ENCODE data around the gene FETUB.
"Not testable (repeated sequence)": the region's sequence is repeated elsewhere in the genome, so short reads cannot be mapped to it uniquely, and the experiment has no call there.

The FETUB gene

GRCh38 chr3:186613637-186614265, 26.4 kb upstream of the FETUB start:
- no peak for DNase-seq (ENCODE audit: low read depth in 2 of 2)

DNA sequence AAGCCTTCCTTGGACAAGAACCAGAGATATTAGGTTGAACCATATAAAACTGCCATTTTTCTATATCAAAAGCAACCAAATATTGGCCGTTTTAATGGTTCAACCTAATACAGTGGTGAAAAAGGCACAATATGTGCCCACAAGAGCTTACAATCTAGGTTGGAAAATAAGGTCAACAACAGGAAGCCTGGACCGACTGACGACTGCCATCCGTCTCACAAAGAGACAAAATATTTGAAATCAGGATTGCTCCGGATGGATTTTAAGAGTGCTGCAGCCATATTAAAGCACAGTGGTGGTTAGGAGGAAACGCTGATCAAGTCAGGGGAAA, 26.0 kb upstream of the FETUB start:
- no peak for DNase-seq (ENCODE audit: low read depth in 2 of 2)

- DNase-seq (ENCODE audit: low read depth in 2 of 2) = peak; percentile 29 to 32
Measured at GRCh38 chr3:186614597-186615483, 25.4 kb upstream of the FETUB start.

DNA sequence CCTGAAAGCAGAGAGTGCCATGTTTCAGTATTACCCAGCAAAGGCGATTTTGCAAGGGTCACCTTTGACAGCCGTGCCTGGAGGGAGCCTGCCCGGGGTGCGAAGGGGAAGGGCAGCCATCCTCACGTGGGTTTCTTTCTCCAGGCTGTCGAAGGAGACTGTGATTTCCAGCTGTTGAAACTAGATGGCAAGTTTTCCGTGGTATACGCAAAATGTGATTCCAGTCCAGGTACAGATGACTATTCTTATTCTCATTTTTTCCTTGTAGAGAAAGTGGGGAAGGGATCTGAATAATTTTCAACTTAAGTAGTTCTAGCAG, 23.9 kb upstream of the FETUB start:
- DNase-seq (ENCODE audit: low read depth in 2 of 2) = no peak

DNA sequence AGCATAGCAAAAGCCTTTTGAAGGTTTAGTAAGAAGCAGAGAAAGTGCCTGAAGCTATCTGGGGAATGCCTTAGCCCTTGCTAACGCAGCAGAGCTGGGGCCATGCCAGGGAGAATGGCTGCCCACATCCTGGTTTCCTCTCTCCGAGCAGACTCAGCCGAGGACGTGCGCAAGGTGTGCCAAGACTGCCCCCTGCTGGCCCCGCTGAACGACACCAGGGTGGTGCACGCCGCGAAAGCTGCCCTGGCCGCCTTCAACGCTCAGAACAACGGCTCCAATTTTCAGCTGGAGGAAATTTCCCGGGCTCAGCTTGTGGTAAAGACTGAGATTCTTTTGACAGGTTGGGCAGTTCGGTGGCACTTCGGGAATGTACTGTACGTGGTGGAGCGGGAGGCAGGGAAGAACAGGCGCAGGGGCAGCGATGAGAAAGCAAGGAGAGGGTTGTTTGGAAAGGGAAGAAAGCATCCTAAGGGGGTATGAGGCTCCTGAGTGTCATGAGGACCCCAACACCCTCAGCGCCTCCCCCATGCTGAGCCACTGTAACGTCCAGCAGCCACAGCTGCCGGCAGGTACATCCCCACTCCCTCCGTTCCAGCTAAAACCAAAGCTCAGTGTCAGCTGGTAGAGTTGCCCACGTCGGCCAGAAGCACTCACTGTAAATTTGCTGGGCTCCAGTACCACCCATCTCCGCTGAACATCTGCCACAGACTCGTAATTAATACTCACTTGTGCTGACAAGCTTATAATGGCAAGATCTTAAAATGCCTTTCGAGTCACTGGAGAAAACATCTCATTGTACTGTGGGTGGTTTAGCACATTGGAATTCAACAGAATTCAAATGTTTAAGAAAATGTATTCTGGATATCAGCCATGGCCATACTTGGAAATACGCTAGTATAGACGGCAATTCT, 22.9 kb upstream of the FETUB start:
- peak; percentile 87 to 90 for DNase-seq (ENCODE audit: low read depth in 2 of 2)

DNA sequence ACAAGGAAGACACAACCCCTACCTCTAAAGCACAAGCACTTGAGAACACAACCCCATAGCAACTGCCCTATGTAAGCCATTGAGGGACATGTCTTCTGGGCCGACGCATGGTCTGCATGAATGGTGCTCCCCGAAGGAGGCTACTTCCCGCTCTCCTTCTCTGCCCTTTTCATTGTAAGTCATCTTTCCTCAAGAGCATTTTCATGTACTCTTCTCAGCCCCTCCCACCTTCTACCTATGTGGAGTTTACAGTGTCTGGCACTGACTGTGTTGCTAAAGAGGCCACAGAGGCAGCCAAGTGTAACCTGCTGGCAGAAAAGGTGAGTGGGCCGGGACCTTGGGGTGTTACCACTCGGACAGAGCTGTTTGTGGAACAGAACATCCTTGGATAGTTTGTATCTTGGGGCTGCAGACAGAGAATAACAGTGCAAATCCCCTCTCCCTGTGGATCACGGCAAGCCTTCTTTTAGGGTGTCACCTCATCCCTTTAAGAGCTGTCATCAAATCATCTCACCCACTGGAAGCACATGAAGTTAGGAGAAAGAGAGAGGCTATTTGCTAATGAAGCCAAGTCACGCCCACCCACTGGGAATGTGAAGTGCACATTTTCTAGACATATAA, 21.8 kb upstream of the FETUB start:
- DNase-seq (ENCODE audit: low read depth in 2 of 2) = no peak

DNA sequence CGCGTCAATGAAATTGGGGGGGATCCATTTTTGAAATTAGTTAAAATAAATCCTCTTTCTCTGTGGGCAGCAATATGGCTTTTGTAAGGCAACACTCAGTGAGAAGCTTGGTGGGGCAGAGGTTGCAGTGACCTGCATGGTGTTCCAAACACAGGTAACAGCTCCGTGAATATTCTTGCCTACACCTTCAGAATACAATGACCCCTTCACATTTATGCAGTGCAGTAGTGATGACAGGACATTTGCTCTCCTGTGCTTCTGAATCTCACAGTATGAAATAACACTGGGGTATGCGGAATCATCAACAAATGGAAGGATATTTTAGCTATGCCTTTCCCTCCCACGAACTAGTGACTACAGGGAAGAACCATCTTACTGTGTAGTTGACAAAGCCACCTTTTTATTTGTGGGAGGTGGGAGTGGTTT, 20.4 kb upstream of the FETUB start:
- DNase-seq (ENCODE audit: low read depth in 2 of 2) = no peak

- no peak for DNase-seq (ENCODE audit: low read depth in 2 of 2)
Measured at GRCh38 chr3:186620213-186621092, 19.7 kb upstream of the FETUB start.

- DNase-seq (ENCODE audit: low read depth in 2 of 2) = no peak
Measured at GRCh38 chr3:186621894-186622650, 18.1 kb upstream of the FETUB start.

GRCh38 chr3:186622651-186623310, 17.4 kb upstream of the FETUB start:
- DNase-seq (ENCODE audit: low read depth in 2 of 2) = no peak

DNA sequence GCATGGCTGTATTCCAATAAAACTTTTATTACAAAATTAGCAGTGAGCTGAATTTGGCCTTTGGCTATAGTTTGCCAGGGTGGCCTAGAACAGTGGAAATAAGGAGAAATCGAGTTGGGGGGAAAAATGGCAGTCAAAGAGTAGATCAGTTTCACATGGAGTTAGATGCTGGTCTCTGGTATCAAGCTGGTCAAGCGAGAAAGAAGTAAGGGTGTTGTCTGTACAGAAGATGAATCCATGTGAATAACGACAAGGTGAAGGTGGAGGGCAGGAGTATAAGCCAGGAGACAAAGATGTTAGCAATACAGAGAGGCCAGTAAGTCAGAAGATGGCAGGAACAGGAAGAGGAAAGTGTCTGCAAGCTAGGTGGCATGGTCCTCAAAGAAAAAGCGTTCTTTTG, 15.6 kb upstream of the FETUB start:
- DNase-seq (ENCODE audit: low read depth in 2 of 2) = no peak

- DNase-seq (ENCODE audit: low read depth in 2 of 2) = no peak
Measured at GRCh38 chr3:186625600-186626042, 14.6 kb upstream of the FETUB start.

GRCh38 chr3:186626254-186626847, 13.8 kb upstream of the FETUB start:
- no peak for DNase-seq (ENCODE audit: low read depth in 2 of 2)

DNA sequence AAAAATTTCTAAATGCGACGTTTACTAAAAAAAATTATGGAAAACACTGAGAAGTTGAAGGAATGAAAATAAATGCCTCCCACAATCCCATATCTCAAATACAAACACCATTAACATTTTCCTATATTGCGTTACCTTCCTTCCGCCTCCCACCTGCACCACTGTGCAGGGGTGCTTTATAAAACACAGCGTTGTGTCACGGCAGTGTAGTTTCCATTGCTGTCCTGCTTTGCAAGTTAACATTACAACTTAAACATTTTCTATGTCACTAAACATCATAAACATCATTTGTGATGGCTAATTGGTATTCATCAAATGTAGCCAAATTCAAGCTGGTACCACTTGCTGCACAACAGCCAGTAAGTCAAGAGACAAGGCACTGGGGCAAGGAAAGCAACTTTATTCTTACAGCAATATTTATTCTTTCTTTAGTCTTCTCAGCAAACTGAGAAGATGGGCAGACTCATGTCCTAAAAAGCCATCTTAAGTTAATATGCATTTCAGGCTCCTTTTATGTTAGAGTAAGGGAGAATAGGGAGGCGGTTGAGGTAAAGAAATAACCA, 12.3 kb upstream of the FETUB start:
- DNase-seq (ENCODE audit: low read depth in 2 of 2) = no peak

- no peak for DNase-seq (ENCODE audit: low read depth in 2 of 2)
Measured at GRCh38 chr3:186628756-186629155, 11.4 kb upstream of the FETUB start.

GRCh38 chr3:186630950-186631641, 9.1 kb upstream of the FETUB start:
- no peak for DNase-seq (ENCODE audit: low read depth in 2 of 2)

GRCh38 chr3:186633481-186633880, 6.7 kb upstream of the FETUB start:
- DNase-seq (ENCODE audit: low read depth in 2 of 2) = no peak

DNA sequence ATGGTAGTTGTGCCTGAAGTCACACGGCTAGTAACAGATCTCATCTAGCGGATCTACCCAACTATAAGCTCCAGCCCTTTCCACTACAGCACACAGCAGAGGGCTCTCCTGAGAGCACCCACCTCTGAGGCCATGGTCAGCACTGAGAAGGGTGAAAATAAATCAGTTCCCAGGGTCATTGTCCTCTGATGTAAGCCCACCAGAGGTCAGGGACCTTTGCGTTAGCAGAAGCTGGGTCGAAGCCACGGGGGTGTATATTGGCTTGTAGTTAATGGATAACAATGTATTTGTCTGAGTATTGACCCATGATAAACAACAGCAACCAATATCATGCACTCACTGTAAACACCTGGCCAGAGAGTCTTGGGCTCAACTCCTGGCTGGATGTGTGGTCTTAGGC, 6.0 kb upstream of the FETUB start:
- DNase-seq (ENCODE audit: low read depth in 2 of 2) = not testable (repeated sequence)
